Pancreas (tissue), 10 donors: Measurements from ENCODE around the gene C1orf87. TPM values are rescaled to one million over a fixed set of nuclear protein-coding genes. Genes with fewer than 3 reads are reported as not detected.

Experiments
- ATAC-seq, 4 donors: fragments of 200-7000 bp; cut with Tn5 transposase; one replicate each; pipeline versions ENCODE4 v1.8.0 to v1.9.1; 2020; ENCODE audit warnings: mild to moderate bottlenecking in 4 of 4, moderate library complexity in 4 of 4
- DNase-seq, 6 donors: peaks; one replicate each; pipeline ENCODE4 v3.0.0-alpha.2; 2020
- FAIRE-seq: peaks from 2 replicates; lab custom pipeline; 2012; peaks lifted over from hg19 to GRCh38; lab: Jason Lieb, UNC
- H3K27ac ChIP-seq, 4 donors: fragments of 200-600 bp; sonication (generic); 1 replicate in 3 of 4; 2 replicates in 1 of 4; pipeline versions ENCODE4 v1.5.0 to v1.8.0; 2020
- H3K27me3 ChIP-seq, 4 donors: fragments of 200-600 bp; one replicate each; pipeline ENCODE4 v1.8.0; 2021
- H3K36me3 ChIP-seq, 3 donors: fragments of 200-600 bp; sonication (generic) in 1 of 3; one replicate each; pipeline versions ENCODE4 v1.5.0 to v1.8.0; 2020 to 2021
- H3K4me1 ChIP-seq, 3 donors: fragments of 200-600 bp; one replicate each; pipeline ENCODE4 v1.8.0; 2021
- H3K4me3 ChIP-seq, 4 donors: fragments of 200-600 bp; sonication (generic) in 2 of 4; one replicate each; pipeline versions ENCODE4 v1.5.0 to v1.8.0; 2020 to 2021
- H3K9me3 ChIP-seq, 4 donors: fragments of 200-600 bp; one replicate each; pipeline ENCODE4 v1.8.0; 2021
- CTCF ChIP-seq, 4 donors: fragments of 200-600 bp; sonication (generic) in 3 of 4; IDR thresholded peaks; one replicate each; pipeline versions ENCODE4 v1.5.0 to v1.8.0; 2021; ENCODE audit warnings: antibody characterized with exemption in 4 of 4
- WGBS, 2 donors: extraction: QIAGEN DNeasy Blood & Tissue Kit; methylation state at CpG; one replicate each; pipeline ENCODE4 v1.1.7; 2013; 5-methylcytosine and 5-hydroxymethylcytosine counted together
- intact Hi-C, 3 donors: fragments of 100-400 bp; cut with DNase I; formaldehyde crosslinking; loops; one replicate each; pipeline versions ENCODE4 v1.11.1 to v1.14.2; 2022
- polyA plus RNA-seq, 2 donors: library from polyadenylated mRNA; stranded (reverse); fragments of 200-250 nt; gene quantifications; one replicate each; pipeline ENCODE4 v1.2.3, GENCODE V29; 2013
- total RNA-seq, 6 donors: library from RNA; stranded (reverse); fragmentation: NEBNext Ultra II Directional in 4 of 6; extraction: Animal tissue kit (Norgen Biotek cat#: 25700) in 4 of 6; gene quantifications; one replicate each; pipeline versions ENCODE4 v1.2.1 to v1.2.4, GENCODE V29; 2021 to 2023
- donor health status: healthy with polysubstance abuse.
- donor health status: DM: no; HTN: no; CAD: no; lungs with moderate emphysema.
- donor health status: DM: no; HTN: no; CAD: no.
- donor health status: control.
- donor health status: control.
- donor health status: Bipolar disorder and iron deficiency.
- donor health status: DM: yes; HTN: yes; CAD: no.
- donor health status: DM: no; HTN: no; CAD: no.
- donor health status: DM: no; HTN: no; CAD: no.
- donor health status: DM: yes; HTN: yes; CAD: no.

Gene C1orf87
- total and polyA plus RNA-seq, 8 donors = 0.02 TPM; not detected in 7

- no peaks in the 10 kb centered on the region for H3K4me1 ChIP-seq
- no peak overlapping the region for H3K4me3 ChIP-seq
- no peaks in the 10 kb centered on the region for H3K27me3 ChIP-seq
- no peak overlapping the region for H3K27ac ChIP-seq
- DNase-seq (no peak), ATAC-seq (no peak), FAIRE-seq (no peak)
- no peak for TF ChIP-seq CTCF (IDR thresholded peaks at IDR 0.05)
- H3K36me3 ChIP-seq = no peaks in the 10 kb centered on the region
- WGBS, 2 donors = 63 to 90% methylated on average over 1 of the region's 1 CpG
- intact Hi-C loops = no loop called here
- H3K9me3 ChIP-seq = no peaks in the 10 kb centered on the region
Observed at GRCh38 chr1:60066001-60066400, 7.6 kb downstream of the C1orf87 start.

DNA sequence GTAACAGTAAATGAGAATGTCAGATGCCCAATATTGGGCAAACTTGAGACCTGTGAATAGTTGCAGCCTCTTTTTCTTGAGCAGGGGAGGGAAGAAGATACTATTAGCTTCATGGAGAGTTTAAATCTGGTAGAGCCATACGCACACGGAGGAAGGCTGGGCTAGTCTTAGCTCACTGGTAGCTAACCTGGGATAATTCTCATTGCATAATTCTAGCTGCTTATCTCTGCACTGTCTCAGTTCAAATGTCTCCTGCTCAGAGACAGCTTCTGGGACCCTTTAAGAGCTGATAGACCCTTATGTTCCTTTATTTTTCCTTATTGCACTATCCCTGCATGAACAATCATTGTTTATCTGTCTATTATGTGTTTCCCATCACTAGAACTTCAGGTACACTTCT is 8.4 kb downstream of the C1orf87 start:
- FAIRE-seq = no peak
- intact Hi-C loops = no loop called here

GRCh38 chr1:60063561-60063960 is 10.0 kb downstream of the C1orf87 start:
- DNase-seq = no peak
- H3K4me3 ChIP-seq = no peak overlapping the region
- H3K27me3 ChIP-seq = no peaks in the 10 kb centered on the region
- intact Hi-C loops = no loop called here
- no peak overlapping the region for H3K27ac ChIP-seq
- FAIRE-seq = no peak
- no peaks in the 10 kb centered on the region for H3K4me1 ChIP-seq
- no peak for TF ChIP-seq CTCF (IDR thresholded peaks at IDR 0.05)
- no peaks in the 10 kb centered on the region for H3K36me3 ChIP-seq
- ATAC-seq = no peak
- WGBS, 2 donors = 76 to 81% methylated on average over 4 of the region's 4 CpGs
- H3K9me3 ChIP-seq = no peaks in the 10 kb centered on the region

More for the DNA sequence above, 8.4 kb downstream of the C1orf87 start:
- WGBS, 2 donors = 65 to 71% methylated on average over 2 of the region's 2 CpGs
- ATAC-seq (no peak), DNase-seq (no peak)
- no peaks in the 10 kb centered on the region for H3K9me3 ChIP-seq
- no peak overlapping the region for H3K4me3 ChIP-seq
- H3K4me1 ChIP-seq = no peaks in the 10 kb centered on the region
- no peaks in the 10 kb centered on the region for H3K27me3 ChIP-seq
- no peaks in the 10 kb centered on the region for H3K36me3 ChIP-seq
- TF ChIP-seq CTCF (IDR thresholded peaks at IDR 0.05) = no peak
- H3K27ac ChIP-seq = no peak overlapping the region

- Histone ChIP-seq H3K4me3 (no peak overlapping the region), H3K27ac (no peak overlapping the region), H3K4me1 (no peaks in the 10 kb centered on the region), H3K36me3 (no peaks in the 10 kb centered on the region), H3K27me3 (no peaks in the 10 kb centered on the region), H3K9me3 (no peaks in the 10 kb centered on the region)
- no peak for TF ChIP-seq CTCF (IDR thresholded peaks at IDR 0.05)
- 77 to 86% methylated on average over 7 of the region's 7 CpGs for WGBS, 2 donors
- intact Hi-C loops = no loop called here
- DNase-seq (no peak), ATAC-seq (no peak), FAIRE-seq (no peak)
Observed at GRCh38 chr1:60059468-60059867, 14.1 kb downstream of the C1orf87 start.

DNA sequence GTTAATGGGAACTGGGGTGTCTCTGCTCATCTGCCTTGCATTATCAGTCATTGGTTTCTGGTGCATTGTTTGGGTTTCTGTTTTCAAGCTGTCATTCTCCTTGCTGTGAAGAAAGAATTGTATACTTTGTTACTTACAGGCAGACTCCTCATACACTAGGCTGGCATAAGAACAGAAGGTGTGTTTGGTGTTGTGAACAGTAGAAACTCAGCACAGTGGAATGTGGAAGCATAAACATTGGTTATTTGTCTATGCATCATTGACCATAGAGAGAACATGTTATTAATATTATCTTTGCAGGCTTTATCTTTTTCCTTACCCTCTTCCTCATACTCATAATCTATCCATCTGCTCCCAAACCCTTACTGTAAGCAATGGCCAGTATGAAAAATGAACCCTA is 18.2 kb downstream of the C1orf87 start:
- ATAC-seq (no peak), FAIRE-seq (no peak), DNase-seq (no peak)
- intact Hi-C loops = no loop called here
- H3K36me3 ChIP-seq = no peaks in the 10 kb centered on the region
- no peaks in the 10 kb centered on the region for H3K4me1 ChIP-seq
- no peak for TF ChIP-seq CTCF (IDR thresholded peaks at IDR 0.05)
- no peaks in the 10 kb centered on the region for H3K27me3 ChIP-seq
- no peak overlapping the region for H3K27ac ChIP-seq
- H3K4me3 ChIP-seq = no peak overlapping the region
- H3K9me3 ChIP-seq = no peaks in the 10 kb centered on the region
